ENCODE data around the gene POGLUT3.

The POGLUT3 gene
- long read RNA-seq, full-length matches to known transcripts: 111 of 150 reads
- long read RNA-seq, partial matches to known transcripts: 4 of 150 reads
- long read RNA-seq, other reads (novel, unspliced or antisense): 35 of 150 reads

- peak; percentile 10 to 18 for DNase-seq (ENCODE audit: low read depth in 1 of 2, low spot score in 1 of 2)
- peak within 1 kb of the TSS; percentile 49 for H3K4me3 ChIP-seq (replicated peaks; ENCODE audit: insufficient read depth, low read length)
- H3K27ac ChIP-seq (replicated peaks): peak within 1 kb of the TSS; percentile 61
- H3K27me3 ChIP-seq (ENCODE audit: insufficient read depth, poor library complexity, severe bottlenecking): no peaks in the 10 kb centered on the region
- no peak for TF ChIP-seq GABPA (IDR thresholded peaks at IDR 0.05; ENCODE audit: low read depth)
- TF ChIP-seq POLR2AphosphoS5 (IDR thresholded peaks at IDR 0.05; ENCODE audit: low read depth): no peak
- peak; percentile 10 for TF ChIP-seq REST (IDR thresholded peaks at IDR 0.05; ENCODE audit: insufficient replicate concordance, low read depth)
These were observed at the start of gene POGLUT3 for GRCh38 chr11:108498046-108498815. POGLUT3 (minus strand) TSS chr11:108498384; CDS start chr11:108498366, 18 bp downstream.

- no peak overlapping the region for H3K27ac ChIP-seq (replicated peaks)
- TF ChIP-seq GABPA (IDR thresholded peaks at IDR 0.05; ENCODE audit: low read depth): no peak
- no peak for TF ChIP-seq POLR2AphosphoS5 (IDR thresholded peaks at IDR 0.05; ENCODE audit: low read depth)
- no peak for TF ChIP-seq SPI1 (IDR thresholded peaks at IDR 0.05; ENCODE audit: borderline replicate concordance, low read depth)
- TF ChIP-seq REST (IDR thresholded peaks at IDR 0.05; ENCODE audit: insufficient replicate concordance, low read depth): no peak
- no peak for TF ChIP-seq CTCF (IDR thresholded peaks at IDR 0.05; ENCODE audit: insufficient read depth, low read length)
- H3K27me3 ChIP-seq (ENCODE audit: insufficient read depth, poor library complexity, severe bottlenecking): no peaks in the 10 kb centered on the region
- no peak for DNase-seq (ENCODE audit: low read depth in 1 of 2, low spot score in 1 of 2)
- no peak overlapping the region for H3K4me3 ChIP-seq (replicated peaks; ENCODE audit: insufficient read depth, low read length)
These were observed 47.8 kb upstream of the POGLUT3 start for GRCh38 chr11:108545909-108546501.

- no peak for TF ChIP-seq CTCF (IDR thresholded peaks at IDR 0.05; ENCODE audit: insufficient read depth, low read length)
- no peak for TF ChIP-seq GABPA (IDR thresholded peaks at IDR 0.05; ENCODE audit: low read depth)
- TF ChIP-seq POLR2AphosphoS5 (IDR thresholded peaks at IDR 0.05; ENCODE audit: low read depth): no peak
- no peak for TF ChIP-seq REST (IDR thresholded peaks at IDR 0.05; ENCODE audit: insufficient replicate concordance, low read depth)
- TF ChIP-seq SPI1 (IDR thresholded peaks at IDR 0.05; ENCODE audit: borderline replicate concordance, low read depth): no peak
- Histone ChIP-seq H3K27me3 (ENCODE audit: insufficient read depth, poor library complexity, severe bottlenecking) (no peaks in the 10 kb centered on the region), H3K27ac (replicated peaks) (no peak overlapping the region), H3K4me3 (replicated peaks; ENCODE audit: insufficient read depth, low read length) (no peak overlapping the region)
- no peak for DNase-seq (ENCODE audit: low read depth in 1 of 2, low spot score in 1 of 2)
These were observed 45.3 kb upstream of the POGLUT3 start for GRCh38 chr11:108543316-108543964.
